Lung (tissue), 12 donors: Measurements from ENCODE around the gene FNIP2. TPM values are rescaled to one million over a fixed set of nuclear protein-coding genes. Genes with fewer than 3 reads are reported as not detected.

Experiments
- ATAC-seq: fragments of 200-7000 bp; cut with Tn5 transposase; one replicate; pipeline ENCODE4 v1.9.1; 2020; ENCODE audit warnings: moderate number of reproducible peaks; ENCODE audit not compliant: insufficient read depth, low FRiP score
- DNase-seq, 3 donors: peaks; one replicate each; pipeline ENCODE4 v3.0.0-alpha.2; 2013 to 2017
- H3K27ac ChIP-seq, 2 donors: one replicate each; pipeline ENCODE4 v1.5.1; 2013; ENCODE audit warnings: mild to moderate bottlenecking in 2 of 2, moderate library complexity in 2 of 2, control low read depth in 1 of 2, inconsistent platforms in 1 of 2, low read depth in 1 of 2, low read length in 1 of 2
- H3K27me3 ChIP-seq, 3 donors: one replicate each; pipeline ENCODE4 v1.5.1; 2013; ENCODE audit warnings: low read length in 2 of 3; ENCODE audit not compliant: control insufficient read depth in 3 of 3, insufficient read depth in 3 of 3
- H3K36me3 ChIP-seq, 4 donors: one replicate each; pipeline ENCODE4 v1.5.1; 2013; ENCODE audit warnings: low read length in 4 of 4, mild to moderate bottlenecking in 1 of 4, moderate library complexity in 1 of 4; ENCODE audit not compliant: control insufficient read depth in 4 of 4, insufficient read depth in 4 of 4
- H3K4me1 ChIP-seq, 5 donors: one replicate each; pipeline ENCODE4 v1.5.1; 2013; ENCODE audit warnings: low read length in 5 of 5, mild to moderate bottlenecking in 2 of 5, moderate library complexity in 1 of 5; ENCODE audit not compliant: control insufficient read depth in 5 of 5, insufficient read depth in 5 of 5
- H3K4me3 ChIP-seq: one replicate; pipeline ENCODE4 v1.5.1; 2013; ENCODE audit warnings: mild to moderate bottlenecking, control low read depth, moderate library complexity
- H3K9ac ChIP-seq, 2 donors: one replicate each; pipeline ENCODE4 v1.5.1; 2013; ENCODE audit warnings: low read length in 2 of 2, control low read depth in 1 of 2; ENCODE audit not compliant: insufficient read depth in 1 of 2
- H3K9me3 ChIP-seq, 4 donors: one replicate each; pipeline ENCODE4 v1.5.1; 2013; ENCODE audit warnings: low read length in 3 of 4, mild to moderate bottlenecking in 1 of 4, moderate library complexity in 1 of 4; ENCODE audit not compliant: control insufficient read depth in 4 of 4, insufficient read depth in 3 of 4
- CTCF ChIP-seq: IDR thresholded peaks from 2 replicates; pipeline ENCODE4 v1.5.1; 2012; ENCODE audit warnings: mild to moderate bottlenecking; ENCODE audit errors: control extremely low read depth, extremely low read depth
- WGBS, 2 donors: extraction: QIAGEN DNeasy Blood & Tissue Kit; methylation state at CpG; one replicate each; pipeline ENCODE4 v1.1.7; 2013; 5-methylcytosine and 5-hydroxymethylcytosine counted together
- polyA plus RNA-seq, 2 donors: library from polyadenylated mRNA; stranded (reverse); fragments of 200-250 nt; gene quantifications; one replicate each; pipeline ENCODE4 v1.2.1, GENCODE V29; 2013
- total RNA-seq, 2 donors: library from RNA; depleted of rRNA in 1 of 2; stranded (reverse); fragments of >200 nt in 1 of 2; gene quantifications; one replicate each; pipeline ENCODE4 v1.2.1, GENCODE V29; 2014 to 2021
- donor health status: control.
- donor health status: control.
- donor health status: Bipolar disorder and iron deficiency.
- donor health status: healthy.
- donor health status: DM: yes; HTN: yes; CAD: no.

The FNIP2 gene
- total and polyA plus RNA-seq, 4 donors = 12.1 to 150 (median 44.6) TPM

- peaks cover 2 to 53% (median 12%) of the 10 kb centered on the region in 5 donors for H3K4me1 ChIP-seq
- WGBS, 2 donors = 19 to 22% methylated on average over 1 of the region's 1 CpG
- H3K9me3 ChIP-seq = no peaks in the 10 kb centered on the region
- no peak overlapping the region for H3K4me3 ChIP-seq
- ATAC-seq (peak; percentile 27), DNase-seq (peak; percentile 38 to 84 (median 82))
- H3K27me3 ChIP-seq = no peaks in the 10 kb centered on the region
- TF ChIP-seq CTCF = no peak
- H3K36me3 ChIP-seq = peaks cover 0 to 3% (median 0%) of the 10 kb centered on the region in 4 donors
- no peak overlapping the region for H3K9ac ChIP-seq
- H3K27ac ChIP-seq = peak overlapping the region; percentile 32 to 90
These were observed 6.3 kb downstream of the FNIP2 start for GRCh38 chr4:158775091-158775651.

DNA sequence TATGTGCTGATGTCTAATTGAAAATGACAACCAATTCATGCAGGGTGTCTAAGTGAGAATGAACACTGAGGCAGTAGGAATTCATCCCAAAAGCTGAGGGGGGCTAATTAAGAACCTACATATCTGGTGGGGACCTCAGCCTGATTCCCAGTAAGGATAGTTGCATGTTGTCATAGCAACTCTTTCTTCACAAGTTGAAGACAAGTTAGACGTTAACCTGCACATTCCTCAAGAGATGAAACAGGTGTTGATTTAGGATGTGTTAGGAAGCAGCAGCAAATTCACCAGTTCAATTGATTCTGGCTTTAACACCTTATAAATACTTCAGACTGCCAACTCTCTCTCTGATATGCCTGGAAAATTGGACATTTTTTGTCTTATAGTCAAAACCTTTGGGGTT, 7.3 kb downstream of the FNIP2 start:
- no peak for TF ChIP-seq CTCF
- Histone ChIP-seq H3K27me3 (no peaks in the 10 kb centered on the region), H3K9ac (no peak overlapping the region), H3K36me3 (peaks cover 0 to 3% (median 0%) of the 10 kb centered on the region in 4 donors), H3K4me3 (no peak overlapping the region), H3K27ac (peak overlapping the region in 1 of 2 donors; percentile 55), H3K9me3 (no peaks in the 10 kb centered on the region), H3K4me1 (peaks cover 2 to 48% (median 5%) of the 10 kb centered on the region in 5 donors)
- DNase-seq (no peak), ATAC-seq (no peak)
- WGBS, 2 donors = 50 to 92% methylated on average over 1 of the region's 1 CpG

- DNase-seq (no peak), ATAC-seq (no peak)
- Histone ChIP-seq H3K36me3 (peaks cover 0 to 3% (median 0%) of the 10 kb centered on the region in 4 donors), H3K9ac (no peak overlapping the region), H3K4me1 (peaks cover 5 to 51% (median 7%) of the 10 kb centered on the region in 5 donors), H3K4me3 (no peak overlapping the region), H3K27me3 (no peaks in the 10 kb centered on the region), H3K9me3 (no peaks in the 10 kb centered on the region), H3K27ac (peak overlapping the region in 1 of 2 donors; percentile 83)
- TF ChIP-seq CTCF = no peak
- 57 to 73% methylated on average over 6 of the region's 6 CpGs for WGBS, 2 donors
These were observed 8.8 kb downstream of the FNIP2 start for GRCh38 chr4:158777423-158778155.
